K562 (cell line): Measurements from ENCODE around the gene GDPD2. TPM values are rescaled to one million over a fixed set of nuclear protein-coding genes. Genes with fewer than 3 reads are reported as not detected.

Experiments used
- ADNP ChIP-seq: fragments of 200-800 bp; sonication (Bioruptor generic); IDR thresholded peaks from 2 replicates; pipeline ENCODE4 v1.6.1; 2016; ENCODE audit warnings: missing genetic modification characterization, missing compliant biosample characterization
- CC2D1A ChIP-seq: fragments of 450-650 bp; IDR thresholded peaks from 2 replicates; pipeline ENCODE4 v1.6.1; 2017; ENCODE audit warnings: mild to moderate bottlenecking
- JUN ChIP-seq, 2 experiments: sonication (generic) in 1 of 2; formaldehyde crosslinking in 1 of 2; IDR thresholded peaks; 2 replicates each; pipeline versions ENCODE4 v1.6.1 to v1.8.0; 2012 to 2022; ENCODE audit warnings: borderline replicate concordance in 2 of 2, mild to moderate bottlenecking in 2 of 2, improper control_type of control experiment in 1 of 2, low read depth in 1 of 2, low read length in 1 of 2, missing genetic modification reagents in 1 of 2
- NFYB ChIP-seq: IDR thresholded peaks from 2 replicates; pipeline ENCODE4 v1.6.1; 2011; ENCODE audit warnings: mild to moderate bottlenecking, moderate library complexity; ENCODE audit not compliant: insufficient read length; ENCODE audit errors: extremely low read depth
- PURB ChIP-seq: sonication (generic); formaldehyde crosslinking; IDR thresholded peaks from 2 replicates; pipeline ENCODE4 v1.9.0; 2021; ENCODE audit warnings: low read depth, mild to moderate bottlenecking, missing genetic modification reagents
- RBM15 ChIP-seq: fragments of 200-400 bp; formaldehyde crosslinking; IDR thresholded peaks from 2 replicates; pipeline ENCODE4 v1.6.1; 2018; ENCODE audit warnings: mild to moderate bottlenecking, low read length, moderate library complexity; ENCODE audit not compliant: insufficient read depth
- SAFB2 ChIP-seq: fragments of 200-400 bp; formaldehyde crosslinking; IDR thresholded peaks from 2 replicates; pipeline ENCODE4 v1.6.1; 2018; ENCODE audit warnings: borderline replicate concordance, low read length, low read depth, moderate library complexity; ENCODE audit not compliant: severe bottlenecking
- TEAD2 ChIP-seq: fragments of 450-650 bp; IDR thresholded peaks from 2 replicates; pipeline ENCODE4 v1.6.1; 2016; ENCODE audit warnings: missing genetic modification characterization, control low read depth, missing compliant biosample characterization
- TFAM ChIP-seq: fragments of 250-450 bp; sonication (Bioruptor Pico); conservative IDR thresholded peaks from 2 replicates; pipeline ENCODE4 v1.5.0; 2021; ENCODE audit warnings: mild to moderate bottlenecking, moderate library complexity
- ZBTB2 ChIP-seq: fragments of 450-650 bp; IDR thresholded peaks from 2 replicates; pipeline ENCODE4 v1.6.1; 2016; ENCODE audit warnings: antibody characterized with exemption
- ZNF23 ChIP-seq: fragments of 250-450 bp; sonication (Bioruptor Pico); IDR thresholded peaks from 2 replicates; pipeline ENCODE4 v1.4.0; 2020; ENCODE audit warnings: mild to moderate bottlenecking
- ZNF639 ChIP-seq, 2 experiments: fragments of 200-800 bp in 1 of 2; sonication (Bioruptor generic) in 1 of 2; sonication (generic) in 1 of 2; formaldehyde crosslinking in 1 of 2; IDR thresholded peaks in 1 of 2; conservative IDR thresholded peaks in 1 of 2; 2 replicates each; pipeline versions ENCODE4 v1.5.0 to v1.6.1; 2016 to 2020; ENCODE audit warnings: missing compliant biosample characterization in 1 of 2, missing genetic modification characterization in 1 of 2, missing genetic modification reagents in 1 of 2
- polyA plus RNA-seq, 8 experiments: library from polyadenylated mRNA; depleted of rRNA in 4 of 8; stranded (reverse) in 5 of 8; unstranded in 3 of 8; fragments of >200 nt; fragmentation: Nextera tagmentation in 2 of 8; fragmentation: Illumina TruSeq in 1 of 8; extraction: Ambion mirVana in 2 of 8; extraction: Trizol in 1 of 8; gene quantifications; 2 replicates each; pipeline versions ENCODE4 v1.2.1 to v1.2.3, GENCODE V29; 2011 to 2014; ENCODE audit warnings: inconsistent platforms in 1 of 8, missing spikeins in 1 of 8
- total RNA-seq, 7 experiments: library from RNA; depleted of rRNA in 6 of 7; stranded (reverse); fragments of >200 nt in 6 of 7; fragmentation: Illumina TruSeq in 2 of 7; extraction: Trizol in 2 of 7; gene quantifications; 2 replicates each; pipeline versions ENCODE4 v1.2.1 to v1.2.3, GENCODE V29; 2011 to 2021; ENCODE audit warnings: low replicate concordance in 1 of 7
- TF ChIP-seq, protein P1 (sequence below), 2 experiments: fragments of 450-650 bp in 1 of 2; sonication (generic) in 1 of 2; formaldehyde crosslinking in 1 of 2; IDR thresholded peaks; 2 replicates each; pipeline versions ENCODE4 v1.7.1 to v1.9.0; 2016 to 2022; ENCODE audit warnings: inconsistent platforms in 1 of 2, mild to moderate bottlenecking in 1 of 2, missing genetic modification reagents in 1 of 2

GDPD2 gene
- total and polyA plus RNA-seq, 9 of the 15 experiments (the other 6 are each of a cell fraction or from before 2014, with no cell fraction given): not detected

GRCh38 chrX:70454441-70455365 lies 31.6 kb downstream of the GDPD2 start (continued):
- no peak for TF ChIP-seq SAFB2
- TF ChIP-seq NFYB: no peak
- TF ChIP-seq ADNP: no peak
- TF ChIP-seq, protein P1, sequence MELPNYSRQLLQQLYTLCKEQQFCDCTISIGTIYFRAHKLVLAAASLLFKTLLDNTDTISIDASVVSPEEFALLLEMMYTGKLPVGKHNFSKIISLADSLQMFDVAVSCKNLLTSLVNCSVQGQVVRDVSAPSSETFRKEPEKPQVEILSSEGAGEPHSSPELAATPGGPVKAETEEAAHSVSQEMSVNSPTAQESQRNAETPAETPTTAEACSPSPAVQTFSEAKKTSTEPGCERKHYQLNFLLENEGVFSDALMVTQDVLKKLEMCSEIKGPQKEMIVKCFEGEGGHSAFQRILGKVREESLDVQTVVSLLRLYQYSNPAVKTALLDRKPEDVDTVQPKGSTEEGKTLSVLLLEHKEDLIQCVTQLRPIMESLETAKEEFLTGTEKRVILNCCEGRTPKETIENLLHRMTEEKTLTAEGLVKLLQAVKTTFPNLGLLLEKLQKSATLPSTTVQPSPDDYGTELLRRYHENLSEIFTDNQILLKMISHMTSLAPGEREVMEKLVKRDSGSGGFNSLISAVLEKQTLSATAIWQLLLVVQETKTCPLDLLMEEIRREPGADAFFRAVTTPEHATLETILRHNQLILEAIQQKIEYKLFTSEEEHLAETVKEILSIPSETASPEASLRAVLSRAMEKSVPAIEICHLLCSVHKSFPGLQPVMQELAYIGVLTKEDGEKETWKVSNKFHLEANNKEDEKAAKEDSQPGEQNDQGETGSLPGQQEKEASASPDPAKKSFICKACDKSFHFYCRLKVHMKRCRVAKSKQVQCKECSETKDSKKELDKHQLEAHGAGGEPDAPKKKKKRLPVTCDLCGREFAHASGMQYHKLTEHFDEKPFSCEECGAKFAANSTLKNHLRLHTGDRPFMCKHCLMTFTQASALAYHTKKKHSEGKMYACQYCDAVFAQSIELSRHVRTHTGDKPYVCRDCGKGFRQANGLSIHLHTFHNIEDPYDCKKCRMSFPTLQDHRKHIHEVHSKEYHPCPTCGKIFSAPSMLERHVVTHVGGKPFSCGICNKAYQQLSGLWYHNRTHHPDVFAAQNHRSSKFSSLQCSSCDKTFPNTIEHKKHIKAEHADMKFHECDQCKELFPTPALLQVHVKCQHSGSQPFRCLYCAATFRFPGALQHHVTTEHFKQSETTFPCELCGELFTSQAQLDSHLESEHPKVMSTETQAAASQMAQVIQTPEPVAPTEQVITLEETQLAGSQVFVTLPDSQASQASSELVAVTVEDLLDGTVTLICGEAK (IDR thresholded peaks at IDR 0.05): no peak
- TF ChIP-seq, protein P1 (CRISPR knock-in tag; IDR thresholded peaks at IDR 0.05): no peak
- TF ChIP-seq ZNF23: no peak
- no peak for TF ChIP-seq ZNF639 (CRISPR knock-in tag; conservative IDR thresholded peaks at IDR 0.05 in 1 of 2, IDR thresholded peaks at IDR 0.05 in 1 of 2)
- no peak for TF ChIP-seq PURB
- TF ChIP-seq JUN (IDR thresholded peaks at IDR 0.05; ENCODE audit: borderline replicate concordance, low read depth, low read length): no peak
- TF ChIP-seq JUN (CRISPR knock-in tag; IDR thresholded peaks at IDR 0.05; ENCODE audit: borderline replicate concordance): no peak
- TF ChIP-seq CC2D1A: 0 out of 2 replicates have a peak, but pooled peaks have one; percentile 50
- no peak for TF ChIP-seq TEAD2 (tag)
- TF ChIP-seq TFAM: no peak
- TF ChIP-seq RBM15: no peak
- no peak for TF ChIP-seq ZBTB2
